Activated CD8-positive, alpha-beta memory T cell treated with anti-CD3 and anti-CD28 coated beads for 24 hours (primary cell): ENCODE results near the gene ASCC3.

ENCODE experiments used
- DNase-seq: peaks from one replicate; pipeline ENCODE4 v3.0.0-alpha.2; 2020

Gene ASCC3

DNA sequence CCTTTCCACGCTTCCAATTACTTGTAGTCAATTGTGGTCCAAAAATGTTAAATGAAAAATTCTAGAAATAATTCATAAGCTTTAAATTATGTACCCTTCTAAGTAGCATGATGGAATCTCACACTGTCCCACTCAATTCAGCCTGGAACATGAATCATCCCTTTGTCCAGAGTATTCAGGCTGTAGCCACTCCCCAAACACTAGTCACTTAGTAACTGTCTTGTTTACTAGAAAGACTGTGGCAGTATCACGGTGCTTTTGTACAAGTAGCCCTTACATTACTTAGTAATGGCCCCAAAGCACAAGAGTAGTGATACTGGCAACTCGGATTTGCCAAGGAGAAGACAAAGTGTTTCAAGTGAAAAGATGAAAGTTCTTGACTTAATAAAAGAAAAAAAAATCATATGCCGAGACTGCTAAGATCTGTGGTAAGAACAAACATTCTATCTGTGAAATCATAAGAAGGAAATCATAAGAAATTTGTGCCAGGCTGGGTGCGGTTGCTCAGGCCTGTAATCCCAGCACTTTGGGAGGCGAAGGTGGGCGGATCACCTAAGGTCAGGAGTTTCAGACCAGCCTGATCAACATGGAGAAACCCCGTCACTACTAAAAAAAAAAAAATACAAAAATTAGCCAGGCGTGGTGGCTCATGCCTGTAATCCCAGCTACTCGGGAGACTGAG lies 247.9 kb downstream of the ASCC3 start:
- no peak for DNase-seq

DNA sequence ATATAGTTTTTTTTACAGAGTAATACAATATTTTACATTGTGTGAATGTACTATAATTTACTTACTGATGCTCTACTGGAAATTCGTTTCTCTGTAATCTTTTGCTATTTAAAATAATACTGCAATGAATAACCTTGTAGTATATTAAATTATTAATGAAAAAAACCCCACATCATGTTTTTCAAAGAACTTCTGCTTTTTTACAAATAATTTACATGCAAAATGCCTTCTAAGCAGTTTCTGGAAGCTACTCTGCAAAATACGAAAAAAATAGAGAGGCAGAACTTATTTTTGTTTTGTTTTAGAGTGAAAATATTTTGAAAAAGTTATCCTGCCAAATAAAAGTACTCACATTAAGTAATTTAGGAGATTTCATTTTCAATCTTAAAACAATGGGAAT lies 250.6 kb downstream of the ASCC3 start:
- DNase-seq: no peak

DNA sequence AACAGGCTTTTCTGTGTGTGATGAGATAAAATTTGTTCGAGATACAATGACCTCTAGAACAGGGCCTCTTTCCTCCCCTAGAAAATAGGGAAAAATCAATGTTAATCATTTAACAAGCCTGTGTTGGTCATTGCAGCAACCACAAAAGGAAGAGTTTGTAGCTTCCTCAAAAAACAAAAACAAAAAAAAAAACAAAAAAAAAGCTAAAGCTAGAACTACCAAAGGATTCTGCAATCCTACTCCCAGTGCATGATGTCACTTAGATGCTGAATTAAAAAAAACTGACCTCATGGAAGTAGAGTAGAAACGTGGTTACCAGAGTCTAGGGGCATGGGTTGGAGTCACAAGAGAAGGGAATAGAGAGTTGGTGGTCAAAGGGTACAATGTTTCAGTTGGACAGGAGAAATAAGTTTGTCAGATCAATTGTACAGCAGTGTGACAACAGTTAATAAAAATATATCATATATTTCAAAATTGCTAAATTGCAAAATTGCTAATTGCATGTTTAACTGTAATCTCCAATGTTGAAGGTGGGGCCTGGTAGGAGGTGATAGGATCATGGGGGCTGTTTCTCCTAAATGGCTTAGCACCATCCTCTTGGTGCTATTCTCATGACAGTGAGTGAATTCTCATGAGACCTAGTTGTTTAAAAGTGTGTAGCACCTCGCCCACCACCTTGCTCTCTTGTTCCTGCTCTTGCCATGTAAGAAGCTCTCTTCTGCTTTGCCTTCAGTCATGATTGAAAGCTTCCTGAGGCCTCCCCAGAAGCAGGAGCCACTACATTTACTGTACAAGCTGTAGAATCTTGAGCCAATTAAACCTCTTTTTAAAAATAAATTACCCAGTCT lies 253.0 kb downstream of the ASCC3 start:
- DNase-seq: no peak

DNA sequence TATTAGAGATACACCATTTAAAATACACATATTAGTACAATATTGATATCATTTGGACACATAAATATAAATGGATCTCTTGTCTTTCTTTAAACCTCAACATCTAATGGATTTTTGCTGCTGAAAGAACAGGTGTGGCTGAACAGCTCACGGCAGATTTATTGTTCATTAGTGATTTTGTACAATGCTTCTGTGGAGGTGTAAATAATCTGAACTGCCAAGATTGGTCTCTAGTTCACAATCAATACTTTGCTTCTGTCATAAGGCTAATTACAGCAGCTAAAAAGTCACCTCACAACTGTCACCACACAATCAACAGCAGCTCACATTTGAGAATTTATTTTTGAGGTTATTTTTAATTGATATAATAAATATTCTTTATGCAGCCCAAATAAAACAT lies 254.4 kb downstream of the ASCC3 start:
- no peak for DNase-seq

DNA sequence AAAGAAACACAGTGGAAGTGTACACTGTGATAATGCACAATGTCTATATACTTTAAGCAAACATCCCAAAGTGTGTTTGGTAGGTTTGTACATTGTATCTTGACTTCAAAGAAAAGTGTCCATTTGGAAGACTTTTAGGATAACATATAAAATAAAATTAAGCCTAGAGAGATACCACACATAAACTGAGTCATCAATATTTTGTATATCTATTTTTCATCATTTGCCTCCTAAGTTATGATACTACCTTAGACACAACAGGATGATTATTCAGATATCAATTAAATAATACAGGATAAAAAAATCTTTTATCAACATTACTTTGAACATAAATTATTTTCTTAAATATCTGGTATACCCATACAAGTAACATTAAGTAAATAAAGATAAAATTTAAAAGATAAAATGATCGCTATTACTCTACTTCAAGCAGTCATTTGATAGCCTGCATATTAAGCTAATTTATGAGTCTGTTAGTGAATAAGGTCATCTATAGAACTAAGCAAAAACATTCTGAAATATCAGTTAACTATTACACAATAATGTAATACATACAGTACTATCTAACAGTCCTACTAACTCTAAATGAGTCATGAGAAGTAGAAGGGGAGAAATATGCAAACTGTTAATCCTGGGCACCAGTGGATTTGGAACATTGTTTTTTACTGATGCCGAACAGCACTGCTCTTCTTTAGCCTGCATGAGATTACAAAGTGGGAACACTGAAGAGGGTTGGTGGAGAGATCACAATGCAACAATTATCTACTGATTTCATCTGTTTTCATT lies 258.0 kb downstream of the ASCC3 start:
- no peak for DNase-seq

DNA sequence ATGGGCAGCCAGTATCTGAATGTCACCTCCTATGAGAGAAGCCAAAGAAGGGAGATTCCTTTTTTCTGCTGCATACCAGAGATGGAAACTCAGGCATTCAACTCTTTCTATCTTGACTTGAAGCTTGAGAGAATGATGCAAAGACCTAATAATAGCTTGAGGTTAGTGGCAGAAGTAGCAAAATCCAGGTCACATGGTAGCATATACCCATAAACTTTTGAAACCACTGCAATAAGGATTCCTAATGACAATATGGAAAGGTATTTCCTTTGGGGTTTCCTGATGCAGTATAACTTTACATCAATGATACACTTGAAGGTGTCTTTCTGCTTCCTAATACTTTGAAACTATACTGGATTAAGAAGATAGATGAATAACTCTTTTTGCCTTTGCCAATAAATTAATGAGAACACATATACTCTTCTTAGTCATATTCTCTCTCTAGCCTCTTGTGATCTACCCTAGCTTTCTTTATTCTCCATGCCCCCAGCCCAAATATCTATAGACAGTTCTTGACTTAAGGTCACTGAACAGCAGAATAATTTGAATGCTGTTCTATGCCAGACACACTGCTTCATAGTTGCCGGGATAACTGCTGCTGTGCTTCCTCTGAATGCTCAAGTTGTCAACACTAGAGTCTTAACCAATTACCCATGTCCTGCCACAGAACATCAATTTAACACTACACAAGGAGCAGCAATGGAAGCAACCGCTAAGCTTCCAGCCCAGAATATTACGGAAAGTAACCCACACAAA lies 260.9 kb downstream of the ASCC3 start:
- DNase-seq: no peak

DNA sequence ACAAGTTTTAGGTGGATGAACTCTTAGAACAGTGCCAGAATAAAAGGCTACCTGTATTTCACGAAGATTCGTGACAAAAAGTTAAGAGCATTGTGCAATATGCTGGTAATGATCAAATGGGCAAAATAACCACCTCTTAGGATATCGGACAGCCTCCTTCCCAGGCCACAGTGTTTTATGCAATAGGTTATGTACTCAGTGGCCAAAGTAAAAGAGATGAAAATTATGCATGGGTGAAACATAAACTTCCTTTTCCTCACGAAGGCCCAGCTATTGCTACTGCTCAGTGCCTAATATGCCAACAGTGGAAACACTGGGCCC lies 262.8 kb downstream of the ASCC3 start:
- DNase-seq: no peak

DNA sequence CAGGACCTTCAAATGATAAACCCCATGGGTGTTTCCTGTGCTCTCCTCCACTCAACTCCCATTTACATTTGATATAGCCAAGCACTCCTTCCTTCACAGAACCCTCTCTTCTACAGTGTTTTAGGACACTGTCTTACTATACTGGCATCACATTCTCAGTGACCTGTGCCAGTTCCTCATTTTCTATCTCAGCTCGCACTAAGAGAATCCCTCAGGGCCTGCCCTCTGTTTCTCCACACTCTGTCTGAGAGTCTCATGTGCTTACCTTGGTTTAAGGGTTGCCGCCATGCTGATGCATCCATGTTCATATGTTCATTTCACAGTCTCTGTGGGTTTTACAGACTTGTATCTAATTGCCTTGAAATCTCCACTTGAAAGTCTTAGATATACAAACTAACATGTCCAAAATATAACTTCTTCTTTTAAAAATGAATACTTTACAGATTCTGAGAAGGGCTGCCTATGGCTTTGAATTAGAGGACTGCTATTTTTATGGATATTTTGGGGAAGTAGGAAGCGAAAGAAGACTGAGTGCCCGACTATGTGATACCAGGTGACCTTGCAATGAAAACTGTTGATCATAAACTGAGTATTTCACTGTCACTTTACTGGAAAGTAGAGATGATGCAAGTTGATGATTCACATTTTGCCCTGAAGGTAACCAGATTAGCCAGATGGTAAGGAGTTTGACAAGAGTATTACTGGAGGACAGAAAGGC lies 263.3 kb downstream of the ASCC3 start:
- no peak for DNase-seq

DNA sequence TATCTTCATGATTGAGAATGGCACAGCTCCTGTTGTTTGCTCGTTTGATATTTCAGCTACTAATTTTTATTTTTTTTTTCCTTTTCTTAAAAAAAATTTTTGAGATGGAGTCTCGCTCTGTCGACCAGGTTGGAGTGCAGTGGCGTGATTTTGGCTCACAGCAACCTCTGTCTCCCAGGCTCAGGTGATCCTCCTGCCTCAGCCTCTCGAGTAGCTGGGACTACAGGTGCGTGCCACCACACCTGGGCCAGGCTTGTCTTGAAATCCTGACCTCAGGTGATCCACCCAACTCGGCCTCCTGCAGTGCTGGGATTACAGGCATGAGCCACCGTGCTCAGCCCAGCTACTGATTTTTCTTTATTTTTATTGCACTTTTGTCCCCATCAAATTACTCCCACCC lies 266.2 kb downstream of the ASCC3 start:
- no peak for DNase-seq

DNA sequence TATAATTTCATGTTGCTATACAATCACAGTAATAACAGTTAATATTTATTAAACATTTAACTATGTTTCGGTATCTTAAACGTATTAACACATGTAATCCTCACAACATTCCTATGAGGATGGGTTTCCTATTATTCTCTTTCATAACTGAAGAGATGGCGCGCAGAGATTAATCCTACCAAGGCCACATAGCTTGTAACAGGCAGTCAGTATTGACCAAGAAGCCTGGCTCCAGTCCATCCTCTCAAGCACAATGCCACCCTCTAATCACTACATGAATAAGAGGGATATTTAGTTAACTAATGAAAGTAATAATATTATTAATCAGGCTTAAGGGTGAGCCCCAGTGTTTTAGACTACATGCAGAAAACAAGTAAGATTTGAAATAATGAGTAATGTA lies 266.7 kb downstream of the ASCC3 start:
- no peak for DNase-seq

DNA sequence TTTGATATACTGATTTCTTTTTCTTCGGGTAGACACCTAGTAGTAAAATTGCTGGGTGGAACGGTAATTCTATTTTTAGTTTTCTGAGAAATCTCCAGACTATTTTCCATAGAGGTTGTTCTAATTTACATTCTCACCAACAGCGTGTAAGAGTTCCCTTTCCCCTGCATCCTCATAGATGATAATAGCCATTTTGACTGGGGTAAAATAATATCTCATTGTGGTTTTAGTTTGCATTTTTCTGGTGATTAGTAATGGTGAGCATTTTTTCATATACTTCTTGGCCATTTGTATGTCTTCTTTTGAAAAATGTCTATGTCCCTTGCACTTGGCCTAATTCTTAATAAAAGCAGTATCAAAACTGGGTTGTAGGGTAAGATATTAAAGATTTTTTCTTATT lies 267.5 kb downstream of the ASCC3 start:
- no peak for DNase-seq

DNA sequence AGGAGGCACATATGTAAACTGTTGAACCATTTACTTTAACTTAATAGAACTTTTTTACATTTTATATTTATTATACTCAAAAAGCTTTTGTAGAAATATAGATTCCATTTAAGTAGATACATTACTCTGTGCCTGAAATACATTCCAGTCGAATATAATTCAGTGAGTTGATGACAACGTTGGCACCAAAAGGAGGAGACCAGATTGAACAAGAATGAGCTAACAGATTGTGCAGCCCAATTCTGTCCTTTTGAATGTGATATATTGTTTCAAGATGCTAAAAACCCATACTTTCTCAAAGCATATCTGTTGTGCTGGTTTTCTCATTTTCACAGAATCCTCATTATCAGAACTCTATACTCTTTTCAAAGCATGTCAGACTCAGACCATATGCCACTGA lies 269.0 kb downstream of the ASCC3 start:
- no peak for DNase-seq

DNA sequence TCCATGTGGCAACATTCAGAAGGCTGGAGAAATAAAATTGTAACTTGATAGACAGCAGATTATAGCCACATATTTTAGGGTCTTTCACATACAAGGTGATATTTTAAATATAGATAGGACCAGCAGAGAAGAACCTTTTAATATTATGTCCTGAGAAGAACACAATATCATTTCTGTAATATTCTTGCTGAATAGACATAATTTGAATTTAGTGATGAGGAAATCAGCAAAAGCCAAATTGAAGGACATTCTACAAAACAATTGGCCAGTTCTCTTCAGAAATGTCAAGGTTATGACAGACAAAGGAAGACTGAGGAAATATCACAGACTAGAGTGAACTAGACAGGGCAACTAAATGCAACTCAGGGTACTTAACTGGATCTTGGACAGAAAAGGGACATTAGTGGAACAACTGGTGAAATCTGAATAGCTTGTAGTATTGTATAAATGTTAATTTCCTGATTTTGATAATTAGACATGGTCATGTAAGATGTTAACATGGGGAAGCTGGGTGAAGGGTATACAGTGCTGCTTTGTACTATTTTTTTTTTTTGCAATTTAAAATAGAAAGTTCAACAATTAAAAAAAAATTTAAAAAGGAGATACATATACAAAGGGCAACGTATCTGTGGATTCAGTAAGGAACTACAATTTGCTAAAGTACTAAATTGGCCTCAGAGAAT lies 281.9 kb downstream of the ASCC3 start:
- DNase-seq: no peak

DNA sequence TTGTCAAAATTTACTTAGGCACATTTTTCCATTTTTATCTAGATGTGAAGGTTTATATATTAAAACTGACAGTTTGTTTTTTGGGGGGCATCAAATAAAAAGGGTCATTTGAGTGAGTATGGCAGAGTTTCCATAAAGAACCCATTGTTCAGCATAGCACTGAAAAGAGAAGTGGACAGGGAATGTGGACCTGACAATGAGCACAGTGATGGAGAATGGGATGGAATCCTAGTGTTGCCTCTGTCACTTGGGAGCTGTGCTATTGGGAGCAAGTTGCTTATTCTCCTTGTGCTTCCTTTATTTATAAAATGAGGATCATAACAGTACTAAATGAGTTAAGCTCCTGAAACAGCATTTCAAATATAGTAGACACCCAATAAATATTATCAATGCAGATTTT lies 285.7 kb downstream of the ASCC3 start:
- no peak for DNase-seq

DNA sequence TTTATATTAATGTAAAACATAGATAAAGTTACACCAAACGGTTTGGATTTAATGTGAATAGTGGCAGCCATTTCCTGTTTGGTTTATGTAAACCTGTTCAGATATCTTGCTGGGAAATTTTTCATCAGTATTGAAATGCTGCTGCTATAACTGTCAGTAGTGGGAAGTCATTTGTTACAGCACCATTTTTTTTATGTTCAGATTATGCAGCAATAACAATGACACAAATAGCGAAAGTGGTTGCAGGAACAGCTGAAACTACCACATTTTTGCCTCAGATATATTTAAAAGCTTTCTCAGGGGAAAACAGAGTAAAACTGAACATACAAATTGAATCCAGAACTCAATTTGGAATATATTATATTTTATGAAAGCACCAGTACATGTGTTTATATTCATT lies 287.6 kb downstream of the ASCC3 start:
- DNase-seq: no peak

DNA sequence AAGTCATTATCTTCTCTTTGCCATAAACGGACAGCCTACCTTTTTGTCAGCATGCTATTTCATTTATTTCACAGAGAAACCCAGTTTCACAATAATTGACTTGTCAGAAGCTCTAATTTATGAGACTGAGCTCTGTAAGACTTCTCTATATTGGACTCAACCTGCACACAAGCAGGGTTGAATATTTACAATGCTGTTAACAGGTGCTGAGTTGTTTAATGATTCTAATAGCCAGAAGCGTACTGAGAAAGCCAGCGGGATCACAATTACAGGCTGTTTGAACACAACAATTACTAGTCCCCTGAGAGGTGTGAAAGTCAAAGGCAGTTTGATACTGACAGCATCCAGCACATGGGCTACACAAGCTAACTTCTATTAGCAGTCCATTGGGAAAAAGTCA lies 288.2 kb downstream of the ASCC3 start:
- no peak for DNase-seq

DNA sequence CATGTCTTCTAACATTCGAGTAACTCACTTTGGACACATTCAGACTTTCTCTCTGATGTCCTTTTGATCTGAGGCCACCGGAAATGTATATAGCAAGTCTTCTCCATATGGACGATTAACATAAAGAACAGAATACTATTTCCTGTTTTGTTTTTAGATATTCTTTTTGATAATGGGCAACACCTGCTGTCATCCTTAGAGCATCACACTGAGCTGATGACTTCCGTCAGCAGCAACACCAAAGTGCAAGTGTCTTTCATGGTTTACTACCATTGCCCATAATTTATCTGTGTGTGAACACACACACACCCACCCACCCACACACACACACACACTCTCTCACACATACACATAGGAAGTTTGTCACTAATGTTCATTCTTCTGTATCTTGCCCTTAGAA lies 303.7 kb downstream of the ASCC3 start:
- no peak for DNase-seq

DNA sequence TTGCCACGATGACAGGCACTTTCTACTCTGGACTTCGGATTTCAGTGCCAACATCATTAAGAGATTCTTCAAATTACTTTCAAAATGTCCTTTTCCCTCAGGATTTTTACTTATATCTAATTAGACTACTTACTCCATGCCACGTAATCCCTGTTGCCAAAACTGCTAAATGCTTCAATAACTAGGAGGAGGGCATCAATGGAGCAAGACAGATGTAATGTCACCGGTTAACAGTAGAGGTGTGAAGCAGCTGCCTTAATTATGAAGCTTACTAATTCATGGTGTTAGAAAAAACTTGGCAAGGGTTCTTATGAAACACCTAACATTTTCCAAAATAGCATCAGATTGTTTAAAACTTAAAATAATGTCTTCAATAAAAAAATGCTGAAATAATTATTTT lies 305.2 kb downstream of the ASCC3 start:
- DNase-seq: no peak

DNA sequence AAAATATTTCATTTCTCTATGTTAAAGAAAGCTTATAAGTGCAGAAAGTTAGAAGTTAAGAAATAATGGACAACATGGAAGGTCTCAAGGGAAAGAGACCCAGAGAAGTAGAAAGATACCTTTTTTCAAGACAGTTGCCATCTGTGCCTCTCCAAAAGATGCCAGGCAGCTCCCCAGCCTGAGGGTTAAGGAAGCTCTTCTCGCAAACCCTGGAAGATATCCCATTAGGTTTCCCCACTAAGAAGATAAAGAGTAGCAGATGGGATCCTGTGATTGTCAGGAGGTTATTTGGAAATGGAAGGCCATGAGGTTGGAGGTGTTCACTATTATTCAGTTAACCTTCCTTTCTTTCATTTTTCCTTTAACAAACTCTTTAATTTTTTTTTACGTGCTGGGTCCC lies 306.3 kb downstream of the ASCC3 start:
- no peak for DNase-seq

DNA sequence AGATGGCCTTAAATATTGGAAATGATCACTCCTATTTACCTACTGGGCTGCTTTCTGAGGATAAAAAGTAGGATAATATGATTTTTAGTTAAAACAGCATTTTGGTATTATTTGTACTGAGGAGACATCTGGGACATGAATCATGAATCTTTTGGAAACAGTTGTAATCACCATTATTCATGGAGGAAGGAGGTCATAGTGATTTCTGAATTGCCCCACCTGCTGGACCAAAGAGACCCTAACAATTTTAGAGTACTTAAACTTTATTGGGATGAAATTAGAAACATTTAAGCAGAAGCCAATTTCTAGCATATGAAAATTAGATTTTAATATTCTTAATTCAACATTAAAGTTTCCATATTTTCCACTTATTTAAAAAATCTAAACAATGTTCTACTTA lies 308.0 kb downstream of the ASCC3 start:
- no peak for DNase-seq

DNA sequence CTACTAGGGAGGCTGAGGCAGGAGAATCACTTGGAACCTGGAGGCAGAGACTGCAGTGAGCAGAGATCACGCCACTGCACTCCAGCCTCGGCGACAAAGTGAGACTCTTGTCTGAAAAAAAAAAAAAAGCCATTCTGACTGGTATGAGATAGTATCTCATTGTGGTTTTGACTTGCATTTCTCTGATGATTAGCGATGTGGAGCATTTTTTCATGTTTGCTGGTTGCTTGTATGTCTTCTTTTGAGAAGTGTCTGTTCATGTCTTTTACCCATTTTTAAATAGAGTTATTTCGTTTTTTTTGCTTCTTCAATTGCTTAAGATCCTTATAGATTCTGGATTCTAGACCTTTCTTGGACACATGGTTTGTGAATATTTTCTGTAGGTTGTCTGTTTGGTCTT lies 312.9 kb downstream of the ASCC3 start:
- no peak for DNase-seq

DNA sequence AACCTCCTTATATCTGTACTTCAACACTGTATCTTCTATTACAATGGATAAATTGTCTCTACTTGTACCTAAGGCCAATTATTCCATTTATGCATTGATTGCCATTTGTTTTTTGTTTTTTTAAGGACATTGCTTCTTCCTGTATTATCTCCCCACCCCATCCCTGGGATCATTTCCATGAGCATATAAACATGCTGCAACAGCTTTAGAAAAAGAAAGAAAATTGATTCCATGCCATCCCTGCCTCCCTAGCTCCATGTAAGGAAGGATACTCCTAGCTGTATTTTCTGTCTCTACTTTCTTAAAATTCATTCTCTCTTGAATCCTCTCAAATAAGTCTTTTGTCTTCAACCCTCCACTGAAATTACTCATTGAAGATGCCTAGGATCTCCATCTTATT lies 314.6 kb downstream of the ASCC3 start:
- no peak for DNase-seq
